ENCODE data around the gene PLA2G2F. TPM values are rescaled to one million over a fixed set of nuclear protein-coding genes. Genes with fewer than 3 reads are reported as not detected.
A peak's percentile ranks its signal among the peaks of the same experiment; 100 is the strongest.

Gene PLA2G2F
- total and polyA plus RNA-seq, 2 of the 13 experiments (the other 11 are each of a cell fraction or from before 2014, with no cell fraction given): not detected

DNA sequence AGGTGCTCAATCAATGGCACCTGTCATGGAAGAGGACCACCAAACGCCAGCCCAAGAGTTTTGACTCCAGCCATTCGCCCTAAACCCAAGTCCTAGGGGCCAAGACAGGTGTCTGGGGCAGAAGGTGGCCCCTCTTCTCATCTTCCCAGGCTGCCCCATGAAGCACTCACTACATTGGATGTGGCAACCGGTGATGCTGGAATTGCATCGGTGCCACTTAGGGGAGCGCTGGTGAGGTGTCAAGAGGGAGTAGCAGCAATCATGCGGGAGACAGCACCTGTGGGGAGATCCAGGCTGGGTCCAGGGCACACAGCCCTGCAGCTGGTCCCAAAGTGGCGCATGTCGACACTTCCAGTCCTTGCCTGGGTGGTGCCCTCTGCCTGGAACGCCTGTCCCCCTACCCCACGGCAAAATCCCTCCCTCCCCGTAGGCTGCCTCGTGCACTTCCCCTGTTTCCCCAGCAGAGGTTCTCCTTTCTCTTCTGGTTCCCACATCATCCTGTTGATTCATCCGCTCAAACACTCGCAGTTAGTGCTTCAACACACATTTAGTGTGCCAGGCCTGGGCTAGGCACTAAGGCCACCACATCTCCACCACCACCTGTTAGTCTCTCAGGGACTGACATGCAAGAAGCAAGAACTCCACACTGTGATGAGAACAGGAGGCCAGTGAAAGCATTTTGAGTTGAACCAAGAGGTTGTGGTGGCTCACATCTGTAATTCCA, 38.3 kb upstream of the PLA2G2F start (continued):
- TF ChIP-seq, protein P1, sequence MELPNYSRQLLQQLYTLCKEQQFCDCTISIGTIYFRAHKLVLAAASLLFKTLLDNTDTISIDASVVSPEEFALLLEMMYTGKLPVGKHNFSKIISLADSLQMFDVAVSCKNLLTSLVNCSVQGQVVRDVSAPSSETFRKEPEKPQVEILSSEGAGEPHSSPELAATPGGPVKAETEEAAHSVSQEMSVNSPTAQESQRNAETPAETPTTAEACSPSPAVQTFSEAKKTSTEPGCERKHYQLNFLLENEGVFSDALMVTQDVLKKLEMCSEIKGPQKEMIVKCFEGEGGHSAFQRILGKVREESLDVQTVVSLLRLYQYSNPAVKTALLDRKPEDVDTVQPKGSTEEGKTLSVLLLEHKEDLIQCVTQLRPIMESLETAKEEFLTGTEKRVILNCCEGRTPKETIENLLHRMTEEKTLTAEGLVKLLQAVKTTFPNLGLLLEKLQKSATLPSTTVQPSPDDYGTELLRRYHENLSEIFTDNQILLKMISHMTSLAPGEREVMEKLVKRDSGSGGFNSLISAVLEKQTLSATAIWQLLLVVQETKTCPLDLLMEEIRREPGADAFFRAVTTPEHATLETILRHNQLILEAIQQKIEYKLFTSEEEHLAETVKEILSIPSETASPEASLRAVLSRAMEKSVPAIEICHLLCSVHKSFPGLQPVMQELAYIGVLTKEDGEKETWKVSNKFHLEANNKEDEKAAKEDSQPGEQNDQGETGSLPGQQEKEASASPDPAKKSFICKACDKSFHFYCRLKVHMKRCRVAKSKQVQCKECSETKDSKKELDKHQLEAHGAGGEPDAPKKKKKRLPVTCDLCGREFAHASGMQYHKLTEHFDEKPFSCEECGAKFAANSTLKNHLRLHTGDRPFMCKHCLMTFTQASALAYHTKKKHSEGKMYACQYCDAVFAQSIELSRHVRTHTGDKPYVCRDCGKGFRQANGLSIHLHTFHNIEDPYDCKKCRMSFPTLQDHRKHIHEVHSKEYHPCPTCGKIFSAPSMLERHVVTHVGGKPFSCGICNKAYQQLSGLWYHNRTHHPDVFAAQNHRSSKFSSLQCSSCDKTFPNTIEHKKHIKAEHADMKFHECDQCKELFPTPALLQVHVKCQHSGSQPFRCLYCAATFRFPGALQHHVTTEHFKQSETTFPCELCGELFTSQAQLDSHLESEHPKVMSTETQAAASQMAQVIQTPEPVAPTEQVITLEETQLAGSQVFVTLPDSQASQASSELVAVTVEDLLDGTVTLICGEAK (IDR thresholded peaks at IDR 0.05): no peak
- TF ChIP-seq, protein P1 (CRISPR knock-in tag; IDR thresholded peaks at IDR 0.05): no peak
- TF ChIP-seq, protein P2, sequence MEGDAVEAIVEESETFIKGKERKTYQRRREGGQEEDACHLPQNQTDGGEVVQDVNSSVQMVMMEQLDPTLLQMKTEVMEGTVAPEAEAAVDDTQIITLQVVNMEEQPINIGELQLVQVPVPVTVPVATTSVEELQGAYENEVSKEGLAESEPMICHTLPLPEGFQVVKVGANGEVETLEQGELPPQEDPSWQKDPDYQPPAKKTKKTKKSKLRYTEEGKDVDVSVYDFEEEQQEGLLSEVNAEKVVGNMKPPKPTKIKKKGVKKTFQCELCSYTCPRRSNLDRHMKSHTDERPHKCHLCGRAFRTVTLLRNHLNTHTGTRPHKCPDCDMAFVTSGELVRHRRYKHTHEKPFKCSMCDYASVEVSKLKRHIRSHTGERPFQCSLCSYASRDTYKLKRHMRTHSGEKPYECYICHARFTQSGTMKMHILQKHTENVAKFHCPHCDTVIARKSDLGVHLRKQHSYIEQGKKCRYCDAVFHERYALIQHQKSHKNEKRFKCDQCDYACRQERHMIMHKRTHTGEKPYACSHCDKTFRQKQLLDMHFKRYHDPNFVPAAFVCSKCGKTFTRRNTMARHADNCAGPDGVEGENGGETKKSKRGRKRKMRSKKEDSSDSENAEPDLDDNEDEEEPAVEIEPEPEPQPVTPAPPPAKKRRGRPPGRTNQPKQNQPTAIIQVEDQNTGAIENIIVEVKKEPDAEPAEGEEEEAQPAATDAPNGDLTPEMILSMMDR (CRISPR knock-in tag; IDR thresholded peaks at IDR 0.05): peak; percentile 77
- TF ChIP-seq, protein P3, sequence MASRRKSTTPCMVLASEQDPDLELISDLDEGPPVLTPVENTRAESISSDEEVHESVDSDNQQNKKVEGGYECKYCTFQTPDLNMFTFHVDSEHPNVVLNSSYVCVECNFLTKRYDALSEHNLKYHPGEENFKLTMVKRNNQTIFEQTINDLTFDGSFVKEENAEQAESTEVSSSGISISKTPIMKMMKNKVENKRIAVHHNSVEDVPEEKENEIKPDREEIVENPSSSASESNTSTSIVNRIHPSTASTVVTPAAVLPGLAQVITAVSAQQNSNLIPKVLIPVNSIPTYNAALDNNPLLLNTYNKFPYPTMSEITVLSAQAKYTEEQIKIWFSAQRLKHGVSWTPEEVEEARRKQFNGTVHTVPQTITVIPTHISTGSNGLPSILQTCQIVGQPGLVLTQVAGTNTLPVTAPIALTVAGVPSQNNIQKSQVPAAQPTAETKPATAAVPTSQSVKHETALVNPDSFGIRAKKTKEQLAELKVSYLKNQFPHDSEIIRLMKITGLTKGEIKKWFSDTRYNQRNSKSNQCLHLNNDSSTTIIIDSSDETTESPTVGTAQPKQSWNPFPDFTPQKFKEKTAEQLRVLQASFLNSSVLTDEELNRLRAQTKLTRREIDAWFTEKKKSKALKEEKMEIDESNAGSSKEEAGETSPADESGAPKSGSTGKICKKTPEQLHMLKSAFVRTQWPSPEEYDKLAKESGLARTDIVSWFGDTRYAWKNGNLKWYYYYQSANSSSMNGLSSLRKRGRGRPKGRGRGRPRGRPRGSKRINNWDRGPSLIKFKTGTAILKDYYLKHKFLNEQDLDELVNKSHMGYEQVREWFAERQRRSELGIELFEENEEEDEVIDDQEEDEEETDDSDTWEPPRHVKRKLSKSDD (CRISPR knock-in tag; IDR thresholded peaks at IDR 0.05; ENCODE audit: low read depth): no peak
- TF ChIP-seq FOXC1 (CRISPR knock-in tag; IDR thresholded peaks at IDR 0.05; ENCODE audit: borderline replicate concordance) (no peak), ZFYVE20 (CRISPR knock-in tag; IDR thresholded peaks at IDR 0.05; ENCODE audit: borderline replicate concordance, low read depth) (no peak), FOSL2 (CRISPR knock-in tag; IDR thresholded peaks at IDR 0.05) (no peak), U2AF2 (IDR thresholded peaks at IDR 0.05; ENCODE audit: low read depth, low read length) (no peak), FOXA1 (IDR thresholded peaks at IDR 0.05) (no peak), FOXA1 (CRISPR knock-in tag; IDR thresholded peaks at IDR 0.05) (peak; percentile 49; the same call in 1 of the 2 replicates), NFATC3 (CRISPR knock-in tag; IDR thresholded peaks at IDR 0.05) (no peak), NBN (conservative IDR thresholded peaks at IDR 0.05) (no peak), SYNCRIP (IDR thresholded peaks at IDR 0.05; ENCODE audit: insufficient read depth, low read depth, low read length) (no peak), KDM1A (CRISPR knock-in tag; IDR thresholded peaks at IDR 0.05) (no peak), ZNF878 (CRISPR knock-in tag; IDR thresholded peaks at IDR 0.05) (no peak), SMC3 (IDR thresholded peaks at IDR 0.05; ENCODE audit: low read length) (peak; percentile 79)
